K562 treated with DMSO at 1 percent for 12 hours (cell line): ENCODE measurements around the gene HOXC10. TPM values are rescaled to one million over a fixed set of nuclear protein-coding genes. Genes with fewer than 3 reads are reported as not detected.

Source experiments
- total RNA-seq: library from RNA; unstranded; fragments of 300-600 nt; gene quantifications from 2 replicates; pipeline ENCODE4 v1.2.3, GENCODE V29; 2022; ENCODE audit not compliant: insufficient read depth

Gene HOXC10
- not detected in 2 replicates for total RNA-seq

GRCh38 chr12:53984901-53985691 lies at the start of gene HOXC10:
Gene HOXC10 (plus strand): TSS chr12:53985146. CDS start chr12:53985260, 114 bp downstream.

GRCh38 chr12:53938326-53939140 lies 46.4 kb upstream of the HOXC10 start, which contains the start of gene HOXC13:
Gene HOXC13 (plus strand): TSS chr12:53938831. CDS start chr12:53938907, 76 bp downstream.

GRCh38 chr12:53954694-53955035 lies 30.3 kb upstream of the HOXC10 start, which contains the start of gene HOXC12:
Gene HOXC12 (plus strand): TSS chr12:53954903. CDS start chr12:53954930, 27 bp downstream.

GRCh38 chr12:53972722-53973235 lies 12.2 kb upstream of the HOXC10 start, which contains the start of gene HOXC11:
Gene HOXC11 (plus strand): TSS chr12:53973126. CDS start chr12:53973242, 116 bp downstream.

DNA sequence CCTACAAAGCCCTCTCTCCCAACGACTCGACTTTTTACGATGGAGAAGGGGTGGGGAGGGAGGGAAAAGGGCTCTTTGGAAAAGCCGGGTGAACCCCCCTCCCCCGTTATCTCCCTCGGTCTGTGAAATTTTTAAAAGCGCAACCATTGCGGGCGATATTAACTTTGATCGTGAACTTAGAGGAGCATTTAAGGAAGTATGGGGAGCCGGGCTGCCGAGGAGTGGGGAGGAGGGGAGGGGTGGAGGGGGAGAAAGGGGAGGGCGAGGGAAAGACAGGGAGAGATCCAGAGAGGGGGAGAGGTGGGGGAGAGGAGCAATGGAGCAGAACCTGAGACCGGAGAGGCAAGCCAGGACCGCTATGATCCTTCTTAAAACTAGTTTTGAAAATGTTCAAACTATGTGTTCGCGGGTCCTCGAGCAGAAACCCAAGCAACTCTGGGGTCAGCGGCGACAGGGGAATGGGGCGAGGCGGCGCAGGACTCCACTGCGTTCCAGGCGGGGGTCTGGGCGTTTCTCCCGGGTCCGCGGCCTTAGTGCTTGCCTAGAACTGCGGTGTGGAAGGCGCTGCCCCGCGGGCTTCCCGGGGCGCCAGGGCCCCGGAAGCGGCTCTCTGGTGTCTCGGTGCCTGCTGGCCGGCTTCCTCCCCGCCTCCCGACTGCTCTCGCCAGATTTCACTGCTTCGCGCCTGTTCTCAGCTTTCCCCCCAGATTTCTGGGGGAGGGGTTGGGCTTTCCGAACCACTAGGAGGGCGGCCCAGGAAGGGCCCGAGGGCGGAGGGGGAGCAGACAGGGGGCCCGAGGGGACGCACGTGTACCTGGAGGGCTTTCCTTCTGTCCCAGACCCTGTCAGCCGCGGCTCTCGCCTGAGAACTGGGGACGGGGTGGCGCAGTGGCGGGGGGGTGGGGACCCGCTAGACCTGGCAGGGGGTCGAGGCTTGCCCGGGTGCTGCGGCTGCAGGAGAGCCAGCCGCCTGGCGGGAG lies 10.6 kb upstream of the HOXC10 start, which contains the start of gene HOTAIR:
TSS of gene HOTAIR (minus strand) at position 871 of the 980 bp plus-strand sequence.

GRCh38 chr12:54000116-54001114 lies 15.5 kb downstream of the HOXC10 start, which contains the start of gene HOXC9:
Gene HOXC9 (plus strand): TSS chr12:54000161. CDS start chr12:54000189, 28 bp downstream.

DNA sequence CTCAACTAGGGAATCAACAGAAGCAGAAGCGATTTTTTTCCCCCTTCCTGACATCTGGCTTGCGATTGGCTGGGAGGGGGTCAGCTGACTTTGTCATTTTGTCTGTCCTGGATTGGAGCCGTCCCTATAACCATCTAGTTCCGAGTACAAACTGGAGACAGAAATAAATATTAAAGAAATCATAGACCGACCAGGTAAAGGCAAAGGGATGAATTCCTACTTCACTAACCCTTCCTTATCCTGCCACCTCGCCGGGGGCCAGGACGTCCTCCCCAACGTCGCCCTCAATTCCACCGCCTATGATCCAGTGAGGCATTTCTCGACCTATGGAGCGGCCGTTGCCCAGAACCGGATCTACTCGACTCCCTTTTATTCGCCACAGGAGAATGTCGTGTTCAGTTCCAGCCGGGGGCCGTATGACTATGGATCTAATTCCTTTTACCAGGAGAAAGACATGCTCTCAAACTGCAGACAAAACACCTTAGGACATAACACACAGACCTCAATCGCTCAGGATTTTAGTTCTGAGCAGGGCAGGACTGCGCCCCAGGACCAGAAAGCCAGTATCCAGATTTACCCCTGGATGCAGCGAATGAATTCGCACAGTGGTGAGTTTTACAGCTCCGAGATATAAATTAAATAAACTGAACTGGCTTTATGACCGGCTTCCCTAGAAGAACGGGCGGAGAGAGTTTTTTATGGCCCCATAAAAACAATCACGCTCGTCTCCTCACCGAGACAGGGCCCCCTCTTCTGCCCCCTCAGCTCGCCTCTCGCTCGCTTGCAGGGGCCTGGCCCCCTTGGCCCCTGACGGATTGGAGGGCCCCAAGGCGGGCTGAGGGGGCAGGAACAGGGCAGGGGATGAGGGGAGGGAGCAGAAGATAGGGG lies 43.6 kb downstream of the HOXC10 start, which contains the start of gene HOXC6:
TSS of gene HOXC6 (plus strand) at position 127 of the 888 bp plus-strand sequence. CDS start at position 209, 82 bp downstream.

GRCh38 chr12:54032627-54033100 lies 47.7 kb downstream of the HOXC10 start, which contains the start of gene HOXC5:
Gene HOXC5 (plus strand): TSS chr12:54033050. CDS start chr12:54033123, 73 bp downstream.

Other genes starting within 250 kb of the HOXC10 start
- not detected in 2 replicates for gene CISTR, start 233.2 kb upstream of the HOXC10 start, total RNA-seq
- 0.78 and 2.1 TPM in 2 replicates for gene HOXC13, start 46.3 kb upstream of the HOXC10 start, total RNA-seq
- gene HOXC12, start 30.2 kb upstream of the HOXC10 start, total RNA-seq: 0.64 and 0.77 TPM in 2 replicates
- gene HOXC11, start 12.0 kb upstream of the HOXC10 start, total RNA-seq: not detected in 2 replicates
- gene HOTAIR, start 10.2 kb upstream of the HOXC10 start, total RNA-seq: not detected in 2 replicates
- 16.3 and 22.1 TPM in 2 replicates for gene HOXC9, start 15.0 kb downstream of the HOXC10 start, total RNA-seq
- gene HOXC8, start 23.8 kb downstream of the HOXC10 start, total RNA-seq: 0.35 and 0.45 TPM in 2 replicates
- 5.0 and 5.1 TPM in 2 replicates for gene HOXC6, start 43.3 kb downstream of the HOXC10 start, total RNA-seq
- not detected in 2 replicates for gene HOXC5, start 47.9 kb downstream of the HOXC10 start, total RNA-seq
- 1.1 TPM in 1 of 2 replicates, not detected in the other for gene HOXC4, start 68.7 kb downstream of the HOXC10 start, total RNA-seq
- 33.0 and 42.8 TPM in 2 replicates for gene SMUG1, start 203.8 kb downstream of the HOXC10 start, total RNA-seq